Transverse colon (tissue), 4 donors: ENCODE results near the gene TRAFD1. TPM values are rescaled to one million over a fixed set of nuclear protein-coding genes. Genes with fewer than 3 reads are reported as not detected.
"Not testable (repeated sequence)": the region's sequence is repeated elsewhere in the genome, so short reads cannot be mapped to it uniquely, and the experiment has no call there.

Source experiments
- DNase-seq: peaks from one replicate; pipeline ENCODE4 v3.0.0-alpha.2; 2019
- H3K27ac ChIP-seq, 4 donors: fragments of 200-600 bp; sonication (generic); 2 replicates each; pipeline ENCODE4 v1.5.1; 2016 to 2018; ENCODE audit warnings: inconsistent platforms in 4 of 4
- H3K27me3 ChIP-seq: fragments of 200-600 bp; sonication (generic); 2 replicates; pipeline ENCODE4 v1.5.1; 2017; ENCODE audit warnings: inconsistent platforms
- H3K36me3 ChIP-seq, 4 donors: fragments of 200-600 bp; sonication (generic); 2 replicates each; pipeline ENCODE4 v1.5.1; 2017 to 2019; ENCODE audit warnings: inconsistent platforms in 4 of 4
- H3K4me1 ChIP-seq, 4 donors: fragments of 200-600 bp; sonication (generic); 2 replicates each; pipeline ENCODE4 v1.5.1; 2017 to 2020; ENCODE audit warnings: inconsistent platforms in 4 of 4
- H3K4me3 ChIP-seq, 4 donors: fragments of 200-600 bp; sonication (generic); 1 replicate in 1 of 4; 2 replicates in 3 of 4; pipeline versions ENCODE4 v1.5.1 to v1.6.1; 2017 to 2019; ENCODE audit warnings: inconsistent platforms in 4 of 4
- H3K9me3 ChIP-seq, 2 donors: fragments of 200-600 bp; sonication (generic); 2 replicates each; pipeline ENCODE4 v1.5.1; 2017 to 2019; ENCODE audit warnings: inconsistent platforms in 2 of 2
- EP300 ChIP-seq: sonication (generic); formaldehyde crosslinking; IDR thresholded peaks from one replicate; pipeline ENCODE4 v1.6.1; 2017; ENCODE audit warnings: antibody characterized with exemption, low read depth
- POLR2A ChIP-seq: fragments of 450-650 bp; IDR thresholded peaks from one replicate; pipeline ENCODE4 v1.6.1; 2016; ENCODE audit warnings: antibody characterized with exemption, mild to moderate bottlenecking, moderate library complexity
- POLR2AphosphoS5 ChIP-seq, 3 donors: sonication (generic); formaldehyde crosslinking; IDR thresholded peaks; one replicate each; pipeline ENCODE4 v1.6.1; 2016; ENCODE audit warnings: antibody characterized with exemption in 3 of 3
- WGBS, 2 donors: methylation state at CpG; one replicate each; pipeline ENCODE4 v1.1.5; 2018; ENCODE audit warnings: low coverage in 1 of 2; 5-methylcytosine and 5-hydroxymethylcytosine counted together
- in situ Hi-C, 4 donors: fragments of 200-750 bp; cut with MboI; loops; one replicate each; pipeline versions ENCODE4 v1.15.0 to v1.15.1; 2017; ENCODE audit warnings: low sequenced_read_pairs in 3 of 4, low pct_ligation_motif_present in 1 of 4, low pct_unique_long_range_greater_than_20kb in 1 of 4
- intact Hi-C: fragments of 100-400 bp; cut with DNase I; formaldehyde crosslinking; loops from one replicate; pipeline ENCODE4 v1.15.1; 2023; ENCODE audit warnings: low total_unique reads
- total RNA-seq, 4 donors: library from RNA; depleted of rRNA; stranded (reverse); fragments of >200 nt; gene quantifications; one replicate each; pipeline ENCODE4 v1.1.0, GENCODE V29; 2016
- TF ChIP-seq, protein P1 (sequence below), 5 experiments: fragments of 200-600 bp in 3 of 5; fragments of 450-650 bp in 2 of 5; sonication (generic) in 3 of 5; IDR thresholded peaks; 1 replicate in 2 of 5; 2 replicates in 3 of 5; pipeline ENCODE4 v1.5.1; 2016 to 2017; ENCODE audit warnings: antibody characterized with exemption in 5 of 5, inconsistent platforms in 3 of 5, mild to moderate bottlenecking in 2 of 5, moderate library complexity in 1 of 5

Gene TRAFD1
- total RNA-seq, 4 donors from 2014 or later = 15.3 to 36.8 (median 31.1) TPM

- Histone ChIP-seq H3K27ac (no peak overlapping the region), H3K4me1 (no peaks in the 10 kb centered on the region), H3K27me3 (no peaks in the 10 kb centered on the region), H3K36me3 (peaks cover 0 to 87% (median 33%) of the 10 kb centered on the region in 4 donors), H3K4me3 (no peak overlapping the region), H3K9me3 (no peaks in the 10 kb centered on the region)
- 90% methylated on average over 5 of the region's 5 CpGs; no CpG with 5 or more reads in 1 of the 2 donors for WGBS, 2 donors
- no peak for DNase-seq
- intact Hi-C loops (no loop called here), in situ Hi-C loops (no loop called here)
- TF ChIP-seq POLR2A (no peak), POLR2AphosphoS5 (IDR thresholded peaks at IDR 0.05) (no peak), EP300 (no peak)
- TF ChIP-seq, protein P1, sequence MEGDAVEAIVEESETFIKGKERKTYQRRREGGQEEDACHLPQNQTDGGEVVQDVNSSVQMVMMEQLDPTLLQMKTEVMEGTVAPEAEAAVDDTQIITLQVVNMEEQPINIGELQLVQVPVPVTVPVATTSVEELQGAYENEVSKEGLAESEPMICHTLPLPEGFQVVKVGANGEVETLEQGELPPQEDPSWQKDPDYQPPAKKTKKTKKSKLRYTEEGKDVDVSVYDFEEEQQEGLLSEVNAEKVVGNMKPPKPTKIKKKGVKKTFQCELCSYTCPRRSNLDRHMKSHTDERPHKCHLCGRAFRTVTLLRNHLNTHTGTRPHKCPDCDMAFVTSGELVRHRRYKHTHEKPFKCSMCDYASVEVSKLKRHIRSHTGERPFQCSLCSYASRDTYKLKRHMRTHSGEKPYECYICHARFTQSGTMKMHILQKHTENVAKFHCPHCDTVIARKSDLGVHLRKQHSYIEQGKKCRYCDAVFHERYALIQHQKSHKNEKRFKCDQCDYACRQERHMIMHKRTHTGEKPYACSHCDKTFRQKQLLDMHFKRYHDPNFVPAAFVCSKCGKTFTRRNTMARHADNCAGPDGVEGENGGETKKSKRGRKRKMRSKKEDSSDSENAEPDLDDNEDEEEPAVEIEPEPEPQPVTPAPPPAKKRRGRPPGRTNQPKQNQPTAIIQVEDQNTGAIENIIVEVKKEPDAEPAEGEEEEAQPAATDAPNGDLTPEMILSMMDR (IDR thresholded peaks at IDR 0.05) = no peak
Observed at GRCh38 chr12:112149596-112149995, 24.2 kb downstream of the TRAFD1 start.

DNA sequence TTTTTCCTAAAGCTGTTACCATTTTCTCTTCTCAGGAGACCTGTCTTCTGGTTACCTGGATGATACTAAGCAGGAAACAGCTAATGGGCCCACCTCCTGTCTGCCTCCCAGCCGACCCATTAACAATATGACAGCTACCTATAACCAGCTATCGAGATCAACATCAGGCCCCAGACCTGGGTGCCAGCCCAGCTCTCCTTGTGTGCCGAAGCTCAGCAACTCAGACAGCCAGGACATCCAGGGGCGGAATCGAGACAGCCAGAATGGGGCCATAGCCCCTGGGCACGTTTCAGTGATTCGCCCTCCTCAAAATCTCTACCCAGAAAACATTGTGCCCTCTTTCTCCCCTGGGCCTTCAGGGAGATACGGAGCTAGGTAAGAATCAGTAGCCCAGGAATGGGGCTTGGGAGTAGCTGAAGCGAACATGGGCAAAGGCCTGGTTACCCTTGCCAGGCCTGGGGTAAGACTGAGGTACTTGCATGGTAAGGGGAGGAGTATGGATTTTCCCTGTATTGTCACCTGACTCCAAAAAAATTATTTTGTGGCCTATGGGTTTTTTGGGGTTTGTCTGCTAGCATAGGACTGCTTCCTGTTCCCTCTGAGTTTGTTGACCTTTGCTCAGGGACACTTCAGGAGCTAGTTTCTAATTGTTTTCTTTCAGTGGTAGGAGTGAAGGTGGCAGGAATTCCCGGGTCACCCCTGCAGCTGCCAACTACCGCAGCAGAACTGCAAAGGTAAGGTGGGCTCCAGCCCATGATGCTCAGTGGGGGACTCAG is 26.6 kb downstream of the TRAFD1 start:
- Histone ChIP-seq H3K27ac (no peak overlapping the region), H3K9me3 (no peaks in the 10 kb centered on the region), H3K27me3 (no peaks in the 10 kb centered on the region), H3K4me3 (no peak overlapping the region), H3K36me3 (peaks cover 0 to 77% (median 27%) of the 10 kb centered on the region in 4 donors), H3K4me1 (no peaks in the 10 kb centered on the region)
- TF ChIP-seq POLR2A = no peak
- 75 to 90% methylated on average over 4 to 11 of the region's 11 CpGs for WGBS, 2 donors
- intact Hi-C loops = no loop called here
- DNase-seq = no peak
- in situ Hi-C loops = no loop called here

DNA sequence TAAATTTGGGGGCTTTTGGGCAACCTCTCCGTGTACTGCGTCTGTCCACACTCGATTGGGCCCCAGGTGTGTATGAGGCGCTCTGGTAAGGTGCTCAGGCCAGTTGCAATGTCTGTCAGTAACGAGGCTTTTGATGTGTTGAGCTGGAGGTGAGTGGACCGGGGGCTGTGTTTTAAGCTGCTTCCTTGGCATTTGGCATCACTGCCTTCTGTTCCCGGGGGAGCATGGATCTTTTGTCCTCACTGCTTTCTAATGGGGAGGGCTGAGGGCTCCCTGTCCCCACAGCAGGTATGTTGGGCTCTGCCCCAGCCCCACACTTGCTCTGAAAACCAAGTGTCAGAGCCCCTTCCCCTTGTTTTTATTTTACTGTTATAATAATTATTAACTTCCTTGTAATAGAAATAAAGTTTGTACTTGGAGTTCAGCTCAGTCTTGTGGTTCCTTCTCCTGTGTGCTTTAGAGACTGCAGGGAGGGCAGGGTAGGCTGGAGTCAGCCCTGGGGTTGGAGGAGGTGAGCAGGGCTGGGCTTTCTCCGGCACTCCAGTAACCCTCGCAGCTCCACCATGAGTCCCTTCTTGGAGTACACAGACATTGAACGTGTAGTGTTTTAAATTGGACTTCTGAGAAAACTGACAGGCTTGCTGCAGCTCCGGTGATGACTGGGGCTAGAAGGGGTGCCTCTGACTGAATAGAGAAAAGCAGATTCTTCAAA is 28.0 kb downstream of the TRAFD1 start:
- no peak overlapping the region for H3K4me3 ChIP-seq
- no peaks in the 10 kb centered on the region for H3K27me3 ChIP-seq
- intact Hi-C loops (no loop called here), in situ Hi-C loops (no loop called here)
- no peaks in the 10 kb centered on the region for H3K9me3 ChIP-seq
- H3K4me1 ChIP-seq = no peaks in the 10 kb centered on the region
- H3K27ac ChIP-seq = no peak overlapping the region
- WGBS, 2 donors = 88 to 90% methylated on average over 4 to 9 of the region's 11 CpGs
- peaks cover 0 to 75% (median 24%) of the 10 kb centered on the region in 4 donors for H3K36me3 ChIP-seq
- TF ChIP-seq POLR2AphosphoS5 (IDR thresholded peaks at IDR 0.05) = no peak
- TF ChIP-seq, protein P1 (IDR thresholded peaks at IDR 0.05) = no peak
- no peak for TF ChIP-seq POLR2A
- TF ChIP-seq EP300 = no peak
- no peak for DNase-seq

DNA sequence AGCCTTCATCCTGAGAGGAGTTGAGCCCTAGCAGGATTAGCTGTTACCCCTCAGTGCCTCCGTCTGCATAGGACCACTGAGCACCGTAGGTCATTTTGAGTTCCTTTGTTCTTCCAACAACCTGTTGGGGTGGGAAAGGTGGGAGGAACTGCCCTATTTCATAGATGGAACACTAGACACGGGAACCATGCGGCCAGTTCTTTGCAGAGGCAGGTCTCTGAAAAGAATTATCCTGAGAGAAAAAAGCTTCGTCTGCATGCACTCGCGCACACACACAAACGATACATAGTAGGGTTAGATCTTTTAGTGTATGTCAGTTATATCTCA is 28.5 kb downstream of the TRAFD1 start:
- Histone ChIP-seq H3K9me3 (no peaks in the 10 kb centered on the region), H3K27ac (no peak overlapping the region), H3K36me3 (peaks cover 0 to 74% (median 24%) of the 10 kb centered on the region in 4 donors), H3K4me3 (no peak overlapping the region), H3K27me3 (no peaks in the 10 kb centered on the region), H3K4me1 (no peaks in the 10 kb centered on the region)
- no peak for DNase-seq
- 94% methylated on average over 8 of the region's 8 CpGs; no CpG with 5 or more reads in 1 of the 2 donors for WGBS, 2 donors
- in situ Hi-C loops (no loop called here), intact Hi-C loops (no loop called here)
- TF ChIP-seq POLR2A (no peak), POLR2AphosphoS5 (IDR thresholded peaks at IDR 0.05) (no peak), EP300 (no peak)
- TF ChIP-seq, protein P1 (IDR thresholded peaks at IDR 0.05) = no peak

DNA sequence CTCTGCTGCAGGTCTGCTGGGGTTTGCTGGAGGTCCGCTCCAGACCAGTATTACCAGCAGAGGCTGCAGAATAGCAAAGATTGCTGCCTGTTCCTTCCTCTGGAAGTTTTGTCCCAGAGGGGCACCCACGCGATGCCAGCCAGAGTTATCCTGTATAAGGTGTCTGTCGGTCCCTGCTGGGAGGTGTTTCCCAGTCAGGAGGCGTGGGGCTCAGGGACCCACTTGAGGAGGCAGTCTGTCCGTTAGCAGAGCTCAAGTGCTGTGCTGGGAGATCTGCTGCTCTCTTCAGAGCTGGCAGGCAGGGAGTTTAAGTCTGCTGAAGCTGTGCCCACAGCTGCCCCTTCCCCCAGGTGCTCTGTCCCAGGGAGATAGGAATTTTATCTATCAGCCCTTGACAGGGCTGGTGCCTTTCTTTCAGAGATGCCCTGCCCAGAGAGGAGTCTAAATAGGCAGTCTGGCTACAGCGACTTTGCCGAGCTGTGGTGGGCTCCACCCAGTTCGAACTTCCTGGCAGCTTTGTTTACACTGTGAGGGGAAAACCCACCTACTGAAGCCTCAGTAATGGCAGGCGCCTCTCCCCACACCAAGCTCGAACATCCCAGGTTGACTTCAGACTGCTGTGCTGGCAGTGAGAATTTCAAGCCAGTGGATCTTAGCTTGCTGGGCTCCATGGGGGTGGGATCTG is 33.2 kb downstream of the TRAFD1 start:
- in situ Hi-C loops, H3K27me3 ChIP-seq, intact Hi-C loops, H3K4me1 ChIP-seq, DNase-seq, H3K27ac ChIP-seq, H3K9me3 ChIP-seq, H3K4me3 ChIP-seq: not testable (repeated sequence)
- peaks cover 0 to 60% (median 18%) of the 10 kb centered on the region in 4 donors for H3K36me3 ChIP-seq
- WGBS, 2 donors = 84 to 100% methylated on average over 2 to 11 of the region's 11 CpGs
